Measurements from ENCODE around the gene LRRIQ4.

The LRRIQ4 gene

DNA sequence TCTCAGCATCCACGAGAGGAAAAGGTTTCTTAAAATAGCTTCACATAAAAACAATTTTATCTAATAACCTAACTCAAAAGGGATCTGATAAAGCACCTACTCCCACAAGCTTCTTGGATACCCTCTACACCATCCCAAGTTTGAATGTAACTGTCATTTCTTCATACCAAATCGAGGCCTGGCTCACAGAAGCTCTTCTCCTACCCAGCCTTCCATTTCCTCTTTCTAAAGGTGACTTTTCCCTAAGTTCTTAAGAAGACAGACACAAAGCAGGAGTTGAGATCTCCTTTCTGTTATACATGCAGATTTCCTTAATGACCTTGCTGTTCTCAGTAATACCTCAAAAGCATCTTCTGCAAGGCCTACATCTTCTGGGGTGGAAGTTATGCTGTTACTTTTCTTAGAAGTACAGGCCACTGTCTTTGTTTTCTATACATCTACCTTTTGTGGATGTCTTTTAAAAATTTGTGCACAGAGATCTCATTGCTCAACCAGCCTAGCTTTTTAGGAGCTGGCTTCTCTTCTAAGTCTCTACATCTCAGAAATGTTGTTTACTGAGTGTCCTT, 3.4 kb upstream of the LRRIQ4 start:
- no peak for DNase-seq (ENCODE audit: low read depth)

DNA sequence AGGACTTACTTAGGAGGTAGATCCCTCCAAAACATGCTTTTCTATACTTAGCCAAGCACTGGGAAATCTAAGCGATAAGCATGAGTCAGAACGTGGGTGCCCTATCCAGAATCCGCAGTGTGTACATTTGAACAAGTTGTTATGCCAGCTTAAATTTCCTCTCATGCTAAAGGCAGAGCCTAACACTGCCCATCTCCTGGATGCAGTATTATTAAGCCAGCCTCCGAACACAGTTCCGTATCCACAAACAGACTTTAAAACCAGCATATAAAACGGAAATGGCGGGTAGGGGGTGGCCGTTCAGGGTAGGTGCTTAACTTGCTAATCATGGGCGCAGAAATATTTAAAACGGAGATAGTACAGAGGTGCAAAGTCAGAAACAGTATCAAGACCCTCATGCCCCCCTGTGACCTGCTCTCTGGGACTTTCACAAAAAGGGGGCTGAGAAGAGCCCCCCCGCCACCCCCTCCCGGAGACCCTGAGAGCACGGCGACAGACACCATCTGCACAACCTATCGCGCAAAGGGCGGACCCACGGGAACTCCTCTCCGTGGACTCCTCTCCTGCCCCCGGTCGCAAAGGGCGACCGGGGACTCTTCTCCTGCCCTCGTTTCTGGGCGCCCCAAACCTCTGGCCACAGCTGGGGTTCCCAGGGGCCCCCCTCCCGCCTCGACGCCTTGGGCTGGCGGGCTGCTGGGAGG, 889 bp upstream of the LRRIQ4 start:
- no peak for DNase-seq (ENCODE audit: low read depth)

DNA sequence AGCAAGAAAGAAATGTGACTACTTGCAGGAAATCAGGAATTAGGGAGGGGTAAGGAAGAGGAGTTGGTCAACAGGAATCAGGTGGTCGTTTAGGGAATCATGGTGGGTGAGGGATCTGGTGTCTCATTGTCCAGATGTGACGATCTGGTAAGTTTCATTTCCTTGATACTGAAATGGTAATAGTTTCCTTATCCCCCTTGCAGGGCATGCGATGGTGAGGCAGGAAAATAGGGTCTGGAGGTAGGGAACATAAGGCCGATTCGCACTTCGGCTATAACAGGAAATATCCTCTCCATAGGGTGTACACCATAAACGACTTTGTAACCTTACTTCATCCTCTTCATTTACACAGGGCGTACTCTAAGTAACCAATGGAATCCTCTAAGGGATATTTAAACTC, 608 bp downstream of the LRRIQ4 start:
- DNase-seq (ENCODE audit: low read depth): no peak

DNA sequence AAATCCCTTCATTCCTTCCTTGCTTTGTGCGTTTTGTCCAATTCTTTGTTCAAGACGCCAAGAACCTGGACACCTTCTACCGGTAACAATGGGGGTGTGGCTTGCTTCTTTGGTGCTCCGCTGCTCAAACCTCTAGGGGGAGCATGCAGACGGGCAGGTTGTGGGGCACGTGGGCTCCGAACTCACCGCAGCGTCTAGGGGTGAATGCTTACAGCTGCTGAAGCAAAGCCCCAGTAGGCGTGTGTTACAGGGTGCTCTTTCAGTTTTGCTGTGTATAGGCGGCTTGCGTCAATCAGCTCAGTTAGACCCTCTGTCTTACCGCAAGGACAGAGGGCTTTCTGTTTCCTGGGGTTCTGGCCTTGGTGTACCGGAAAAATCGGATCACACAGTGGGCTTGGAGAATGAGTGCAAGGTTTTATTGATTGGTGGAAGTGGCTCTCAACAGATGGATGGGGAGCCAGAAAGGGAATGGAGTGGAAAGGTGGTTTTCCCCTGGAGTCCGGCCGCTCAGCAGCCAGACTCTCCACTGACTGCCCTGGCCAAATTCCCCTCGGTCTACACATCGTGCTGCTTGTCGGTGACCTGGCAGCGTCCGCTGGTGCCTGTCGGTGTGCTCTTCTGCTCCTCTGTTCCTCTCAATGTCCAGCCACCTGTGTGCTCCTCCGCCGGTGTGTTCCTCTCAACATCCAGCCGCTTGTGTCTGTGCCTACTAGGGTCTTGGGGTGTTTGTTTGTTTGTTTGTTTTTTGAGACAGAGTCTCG, 1.3 kb downstream of the LRRIQ4 start:
- DNase-seq (ENCODE audit: low read depth): peak; percentile 68

DNA sequence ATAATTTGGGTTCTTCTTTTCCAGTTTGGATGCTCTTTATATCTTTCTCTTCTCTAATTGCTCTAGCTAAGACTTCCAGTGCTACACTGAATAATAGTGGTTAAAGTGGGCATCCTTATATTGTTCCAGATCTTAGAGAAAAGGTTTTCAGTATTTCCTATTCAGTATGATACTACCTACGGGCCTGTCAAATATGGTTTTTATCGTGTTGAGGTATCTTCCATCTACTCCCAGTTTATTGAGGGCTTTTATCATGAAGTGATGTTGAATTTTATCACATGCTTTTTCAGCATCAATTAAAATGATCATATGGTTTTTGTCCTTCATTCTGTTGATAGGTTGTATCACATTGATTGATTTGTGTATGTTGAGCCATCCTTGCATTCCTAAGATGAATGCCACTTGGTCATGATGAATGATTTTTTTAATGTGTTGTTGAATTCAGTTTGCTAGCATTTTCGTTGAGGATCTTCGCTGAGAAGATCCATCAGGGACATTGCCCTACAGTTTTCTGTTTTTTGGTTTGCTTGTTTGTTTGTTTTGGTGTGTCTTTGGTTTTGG, 3.0 kb downstream of the LRRIQ4 start:
- no peak for DNase-seq (ENCODE audit: low read depth)

DNA sequence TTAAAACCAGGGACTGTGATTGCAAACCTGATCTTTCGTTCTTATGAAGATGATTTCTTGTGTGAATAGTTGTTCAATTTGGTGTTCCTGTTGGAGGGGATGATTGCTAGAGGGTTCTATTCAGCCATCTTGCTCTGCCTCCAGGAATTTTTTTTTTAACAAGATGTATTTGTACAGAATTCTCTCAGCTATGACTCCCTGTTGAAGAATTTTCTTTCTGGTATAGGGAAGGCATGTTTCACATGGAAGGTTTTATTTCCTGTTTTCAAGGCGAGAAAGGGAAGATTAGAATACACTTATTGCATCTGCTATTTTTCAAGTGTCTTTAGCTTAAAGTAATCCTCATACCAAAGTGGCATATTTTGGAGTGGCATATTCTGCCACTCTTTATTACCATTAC, 5.6 kb downstream of the LRRIQ4 start:
- DNase-seq (ENCODE audit: low read depth): no peak

DNA sequence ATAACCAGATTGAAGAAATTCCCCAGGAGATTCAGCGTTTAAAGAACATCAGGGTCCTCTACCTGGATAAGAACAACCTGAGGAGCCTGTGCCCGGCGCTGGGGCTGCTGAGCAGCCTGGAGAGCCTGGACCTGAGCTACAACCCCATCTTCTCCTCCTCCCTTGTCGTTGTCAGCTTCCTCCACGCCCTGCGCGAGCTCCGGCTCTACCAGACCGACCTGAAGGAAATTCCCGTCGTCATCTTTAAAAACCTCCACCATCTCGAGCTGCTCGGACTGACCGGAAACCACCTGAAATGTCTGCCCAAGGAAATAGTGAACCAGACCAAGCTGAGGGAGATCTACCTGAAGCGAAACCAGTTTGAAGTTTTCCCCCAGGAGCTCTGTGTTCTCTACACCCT, 9.4 kb downstream of the LRRIQ4 start:
- no peak for DNase-seq (ENCODE audit: low read depth)

DNA sequence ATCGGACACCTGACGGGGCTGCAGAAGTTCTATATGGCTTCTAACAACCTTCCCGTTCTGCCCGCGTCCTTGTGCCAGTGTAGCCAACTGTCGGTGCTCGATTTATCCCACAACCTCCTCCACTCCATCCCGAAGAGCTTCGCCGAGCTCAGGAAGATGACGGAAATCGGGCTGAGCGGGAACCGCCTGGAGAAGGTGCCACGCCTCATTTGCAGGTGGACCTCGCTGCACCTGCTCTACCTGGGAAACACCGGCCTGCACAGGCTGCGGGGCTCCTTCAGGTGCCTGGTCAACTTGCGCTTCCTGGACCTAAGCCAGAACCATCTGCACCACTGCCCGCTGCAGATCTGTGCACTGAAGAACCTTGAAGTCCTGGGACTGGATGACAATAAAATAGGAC, 9.9 kb downstream of the LRRIQ4 start:
- DNase-seq (ENCODE audit: low read depth): no peak

DNA sequence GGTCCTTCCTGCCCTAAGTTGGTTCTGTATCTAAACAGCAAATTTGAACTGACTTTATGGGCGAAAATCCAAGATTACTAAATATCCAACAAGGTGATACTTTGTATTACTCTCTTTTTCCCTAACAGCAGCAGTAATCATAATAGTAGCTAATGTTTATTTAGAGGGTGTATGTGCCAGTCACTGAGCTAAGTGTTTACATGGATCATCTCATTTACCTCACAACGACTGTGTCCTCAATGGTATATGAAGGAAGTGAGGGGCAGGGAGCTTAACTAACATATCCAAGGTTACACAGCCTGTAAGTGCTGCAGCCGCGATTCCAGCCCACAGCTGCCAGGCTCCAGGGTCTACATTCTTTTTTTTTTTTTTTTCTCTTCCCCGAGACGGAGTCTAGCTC, 10.3 kb downstream of the LRRIQ4 start:
- no peak for DNase-seq (ENCODE audit: low read depth)

DNA sequence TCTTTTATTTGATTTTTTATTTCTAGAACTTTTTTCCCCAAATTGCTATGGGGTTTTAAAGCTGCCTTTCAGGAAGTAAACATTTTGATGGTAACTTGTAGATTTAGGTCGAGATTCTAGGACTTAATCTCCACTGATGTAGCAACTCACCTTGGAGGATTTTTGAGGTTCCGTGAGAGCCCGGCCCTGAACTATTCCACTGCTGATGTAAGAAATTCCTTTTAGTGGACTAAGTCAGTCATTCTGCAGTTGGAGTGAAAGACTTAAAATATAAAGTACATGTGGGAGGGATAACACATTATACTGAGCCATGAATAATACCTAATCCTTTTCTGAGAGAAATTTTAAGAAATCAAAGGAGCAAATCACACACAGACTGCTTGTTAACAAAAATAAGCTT, 12.6 kb downstream of the LRRIQ4 start:
- DNase-seq (ENCODE audit: low read depth): no peak

DNA sequence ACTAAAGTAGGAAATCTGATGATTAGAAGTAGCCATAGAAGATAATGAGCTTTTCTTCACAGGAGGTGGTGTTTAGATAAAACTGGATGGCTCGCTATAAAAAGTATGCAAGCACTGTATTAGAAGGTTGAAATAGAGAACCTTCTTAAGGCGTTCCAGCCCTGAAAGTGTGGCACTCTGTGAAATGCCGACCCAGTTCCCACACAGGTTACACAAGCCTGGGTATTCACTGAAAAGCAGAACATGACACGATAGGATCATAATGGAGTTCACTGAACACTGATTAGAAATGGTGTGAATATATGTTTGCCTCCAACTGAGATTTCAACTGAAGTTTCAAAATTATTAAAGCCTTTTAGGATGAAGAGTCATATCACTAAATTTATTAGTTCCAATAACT, 15.0 kb downstream of the LRRIQ4 start:
- no peak for DNase-seq (ENCODE audit: low read depth)

DNA sequence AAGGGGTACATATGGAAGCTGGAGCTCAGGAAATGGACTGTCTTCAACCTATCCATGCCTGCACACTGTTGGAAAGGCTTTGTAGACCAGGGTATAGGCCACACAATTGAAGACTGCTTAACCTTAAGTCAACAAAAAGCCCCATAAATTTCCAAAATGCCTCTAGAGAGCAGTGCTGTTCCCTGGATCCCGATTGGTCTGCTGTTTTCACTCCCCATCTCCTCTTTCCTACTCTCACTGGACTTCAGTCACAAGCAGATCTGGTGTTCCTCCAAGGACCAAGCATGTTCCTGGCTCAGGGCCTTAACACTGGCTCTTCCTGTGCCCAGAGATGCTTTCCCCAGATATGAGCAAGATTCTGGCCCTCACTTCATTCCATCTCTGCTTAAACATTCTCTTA, 22.9 kb downstream of the LRRIQ4 start:
- DNase-seq (ENCODE audit: low read depth): no peak

DNA sequence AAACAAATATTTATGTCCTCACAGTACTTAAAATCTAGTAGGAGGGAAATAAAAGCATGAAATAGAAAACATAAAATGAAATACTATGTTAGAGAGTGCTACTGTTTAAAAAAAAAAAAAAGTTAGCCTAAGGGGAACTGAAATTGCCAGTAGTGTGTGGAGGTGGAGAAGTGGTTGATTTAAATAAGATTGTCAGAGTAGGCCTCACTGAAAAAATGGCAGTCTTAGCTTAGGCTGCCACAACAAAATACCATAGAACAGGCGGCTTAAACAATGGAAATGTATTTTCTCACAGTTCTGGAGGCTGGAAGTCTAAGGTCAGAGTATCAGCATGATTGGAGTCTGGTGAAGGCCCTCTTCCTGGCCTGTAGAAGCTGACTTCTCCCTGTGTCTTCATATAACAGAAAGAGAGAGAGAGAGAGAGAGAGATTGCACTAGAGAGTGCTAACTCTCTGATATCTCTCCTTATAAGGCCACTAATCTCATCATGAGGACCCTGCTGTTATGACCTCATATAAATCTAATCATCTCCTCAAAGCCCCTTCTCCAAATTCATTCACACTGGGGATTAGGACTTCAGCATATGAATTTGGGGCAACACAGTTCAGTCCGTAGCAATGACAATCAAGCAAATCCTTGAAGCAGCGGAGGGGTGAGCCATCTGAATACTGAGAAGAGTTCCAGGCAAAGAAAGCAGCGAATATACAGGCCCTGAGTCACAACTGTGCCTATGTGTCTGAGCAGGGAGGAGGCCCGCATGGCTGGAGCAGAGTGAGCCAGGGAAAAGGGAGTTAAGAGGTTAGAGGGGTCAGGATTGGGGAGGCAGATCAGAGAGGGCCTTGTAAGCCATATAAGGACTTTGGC, 23.6 kb downstream of the LRRIQ4 start:
- DNase-seq (ENCODE audit: low read depth): no peak

DNA sequence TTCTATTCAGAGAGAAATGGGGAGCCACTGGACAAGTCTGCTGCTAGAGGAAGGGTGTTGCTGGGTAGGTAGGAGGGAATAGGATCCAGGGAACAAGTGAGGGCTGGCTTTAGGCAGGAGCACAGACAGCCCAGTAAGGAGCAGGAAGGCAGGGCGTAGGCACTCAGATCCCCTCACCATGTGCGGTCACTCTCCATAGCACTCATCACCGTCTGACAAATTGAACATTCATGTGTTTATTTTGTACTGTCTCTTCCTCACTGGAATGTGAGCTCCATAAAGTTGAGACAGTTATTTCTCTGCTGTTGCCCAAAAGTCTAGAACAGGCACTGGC, 24.2 kb downstream of the LRRIQ4 start:
- no peak for DNase-seq (ENCODE audit: low read depth)

DNA sequence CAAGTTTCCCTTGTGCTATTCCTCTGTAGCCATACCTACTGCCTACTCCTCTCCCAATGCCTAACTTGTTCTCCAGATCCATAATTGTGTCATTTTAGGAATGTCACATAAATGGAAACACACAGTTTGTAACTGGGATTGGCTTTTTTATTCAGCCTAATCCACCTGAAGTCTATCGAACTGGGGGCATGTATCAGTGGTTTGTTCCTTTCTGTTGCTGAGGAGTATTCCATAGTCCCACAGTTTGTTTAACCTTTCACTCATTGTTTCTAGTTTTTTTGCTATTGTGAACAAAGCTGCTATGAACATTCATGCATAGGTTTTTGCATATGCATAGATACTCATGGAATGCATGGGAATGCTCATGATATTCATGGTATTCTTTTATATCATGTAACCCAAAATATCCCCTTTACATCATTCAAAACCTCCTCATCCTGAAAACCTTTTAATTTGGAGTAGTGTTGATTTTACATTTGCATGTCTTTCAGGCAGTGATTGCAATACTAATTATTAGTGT, 25.9 kb downstream of the LRRIQ4 start:
- no peak for DNase-seq (ENCODE audit: low read depth)

DNA sequence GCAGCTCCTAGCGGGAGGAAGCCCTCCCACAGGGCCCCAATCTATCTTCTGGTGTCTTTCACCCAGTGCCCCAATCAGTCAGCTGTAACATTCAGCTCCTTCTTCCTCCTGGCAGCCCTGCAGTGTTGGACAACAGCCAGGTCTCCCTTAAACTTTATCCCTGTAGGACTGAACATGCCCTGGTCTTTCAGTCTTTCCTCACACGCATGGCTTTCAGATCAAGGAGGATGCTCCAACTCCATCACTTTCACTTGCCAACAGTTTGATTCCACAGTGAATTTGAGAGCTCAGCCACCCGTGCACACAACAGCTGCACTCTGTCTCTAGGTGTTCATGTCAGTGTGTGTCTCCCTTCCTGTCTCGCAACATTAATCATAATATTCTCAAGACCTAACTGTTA, 28.5 kb downstream of the LRRIQ4 start:
- DNase-seq (ENCODE audit: low read depth): no peak

DNA sequence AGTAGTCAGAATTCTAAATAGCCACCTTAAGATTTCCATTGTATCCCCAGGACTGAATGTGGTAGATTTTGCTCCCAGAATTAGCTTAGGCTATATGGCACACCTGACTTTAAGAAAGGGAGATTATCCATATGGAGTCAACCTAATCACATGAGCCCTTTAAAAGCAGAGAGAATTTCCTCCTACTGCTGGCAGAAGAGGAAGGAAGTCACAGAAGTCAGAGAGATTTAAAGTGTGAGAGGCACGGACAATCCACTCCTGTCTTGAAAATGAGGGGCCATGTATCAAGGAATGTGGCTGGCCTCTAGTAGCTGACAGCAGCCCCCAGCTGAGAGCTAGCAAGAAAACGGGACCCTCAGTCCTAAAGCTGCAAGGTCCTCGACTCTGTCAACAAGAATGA, 30.3 kb downstream of the LRRIQ4 start:
- no peak for DNase-seq (ENCODE audit: low read depth)

DNA sequence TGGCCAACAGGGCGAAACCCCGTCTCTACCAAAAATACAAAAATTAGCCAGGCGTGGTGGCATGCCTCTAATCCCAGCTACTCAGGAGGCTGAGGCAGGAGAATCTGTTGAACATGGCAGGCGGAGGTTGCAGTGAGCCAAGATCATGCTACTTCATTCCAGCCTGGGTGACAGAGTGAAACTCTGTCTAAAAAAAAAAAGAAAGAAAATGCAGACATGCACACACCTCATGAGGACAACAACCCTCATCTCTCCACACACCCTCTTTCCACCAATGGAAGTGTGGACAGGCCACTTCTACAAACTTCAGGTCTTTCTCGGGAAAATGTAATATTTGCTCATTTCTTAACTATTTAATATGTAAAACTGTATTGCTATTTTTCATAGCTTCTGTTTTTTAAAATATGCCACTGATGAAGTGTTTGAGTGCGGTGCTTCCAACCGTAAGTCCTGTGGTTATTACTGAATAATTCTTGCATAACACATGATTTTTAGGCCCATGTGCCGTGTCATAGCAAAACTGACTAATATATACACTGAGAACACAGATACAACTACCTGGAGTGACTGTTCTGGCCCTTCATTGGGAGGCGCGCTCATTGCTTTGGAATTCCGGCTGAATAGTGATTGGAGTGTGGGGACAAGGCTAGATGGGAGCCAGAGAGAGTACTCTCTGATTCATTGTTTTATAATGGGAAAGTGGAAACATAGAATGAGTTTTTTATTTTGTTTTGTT, 34.0 kb downstream of the LRRIQ4 start:
- DNase-seq (ENCODE audit: low read depth): no peak

DNA sequence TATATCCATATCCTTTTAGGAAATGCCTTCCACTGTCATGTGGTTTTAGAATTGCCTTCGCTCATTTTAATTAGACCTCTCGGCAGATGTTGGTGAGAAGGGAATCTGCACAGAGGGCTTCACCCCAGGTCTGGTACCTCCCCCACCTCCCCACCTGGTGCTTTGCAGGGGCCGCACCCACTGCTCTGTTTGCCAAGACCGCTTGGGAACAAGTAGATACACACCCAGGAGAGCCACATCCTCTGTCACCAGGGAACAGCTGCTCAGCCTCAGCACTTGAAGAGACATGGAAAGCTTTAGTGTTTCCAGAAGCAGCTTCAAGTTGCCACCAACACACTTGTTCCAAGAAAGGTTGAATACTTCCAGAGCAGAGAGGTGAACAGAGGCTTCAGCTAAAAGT, 35.2 kb downstream of the LRRIQ4 start:
- DNase-seq (ENCODE audit: low read depth): no peak

DNA sequence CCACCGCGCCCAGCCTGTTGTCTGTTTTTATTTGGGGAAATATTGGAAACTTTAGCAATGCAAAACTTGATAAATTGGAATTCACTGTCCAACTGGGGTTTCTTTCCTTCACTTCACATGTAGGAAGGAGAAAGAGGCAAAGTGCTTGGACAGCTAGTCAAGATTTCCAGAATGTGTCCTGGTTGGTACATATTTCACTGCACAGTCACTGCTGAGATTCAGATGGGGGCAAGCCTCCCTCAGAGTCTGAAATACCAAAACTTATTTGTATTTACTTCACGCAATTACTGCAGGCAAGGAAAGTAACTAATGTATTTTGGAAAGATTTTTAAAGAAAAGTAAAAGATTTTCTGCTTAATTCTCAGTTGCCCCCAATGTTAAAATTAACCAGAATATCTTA, 36.1 kb downstream of the LRRIQ4 start:
- no peak for DNase-seq (ENCODE audit: low read depth)

DNA sequence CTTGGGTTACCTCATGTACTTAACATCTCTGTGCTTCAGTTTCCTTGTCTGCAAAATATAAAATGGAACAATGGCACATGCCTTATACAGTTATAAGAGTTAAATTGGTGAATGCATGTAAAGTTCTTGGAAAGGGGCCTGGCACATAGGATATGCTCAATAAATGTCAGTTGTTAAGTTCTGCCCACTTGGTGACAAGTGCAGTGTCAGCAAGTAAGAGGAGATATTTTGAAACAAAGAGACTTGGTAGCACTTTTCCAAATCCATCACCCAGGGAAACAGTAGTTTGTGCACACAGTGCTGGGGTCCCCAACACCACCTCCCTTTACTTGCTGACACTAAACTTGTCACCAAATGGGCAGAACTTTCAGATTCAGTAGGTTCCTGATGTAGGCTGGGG, 37.9 kb downstream of the LRRIQ4 start:
- DNase-seq (ENCODE audit: low read depth): no peak

DNA sequence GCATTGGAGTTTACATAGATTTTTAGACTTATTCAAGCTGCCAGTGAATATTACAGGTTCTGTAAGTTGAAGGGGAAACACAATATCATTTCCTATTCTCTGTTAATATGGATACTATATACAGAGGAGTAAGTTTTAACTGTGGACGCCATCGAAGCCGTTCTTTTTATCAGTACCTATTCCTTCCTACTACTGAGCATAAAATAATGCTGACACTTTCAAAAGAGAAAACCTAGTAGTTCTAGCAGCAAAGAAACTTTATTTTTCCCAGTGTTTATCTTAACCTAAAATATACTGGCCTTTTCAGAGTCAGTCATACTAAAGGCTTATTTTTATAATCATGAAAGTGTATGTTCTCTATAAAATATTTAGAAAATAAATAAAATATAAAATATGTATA, 42.8 kb downstream of the LRRIQ4 start:
- DNase-seq (ENCODE audit: low read depth): no peak

Measured in activated T-helper 9 cell treated with anti-CD3 and anti-CD28 coated beads, Interleukin-2, amount 50 U/mL, for 16 hours (primary cell).